Liver (tissue), 9 donors: ENCODE results near the gene PSMB9. TPM values are rescaled to one million over a fixed set of nuclear protein-coding genes. Genes with fewer than 3 reads are reported as not detected.

ENCODE experiments used
- DNase-seq: peaks from one replicate; pipeline ENCODE4 v3.0.0-alpha.2; 2017; ENCODE audit warnings: low spot score
- H3K27ac ChIP-seq, 2 donors: one replicate each; pipeline ENCODE4 v1.7.0; 2013; ENCODE audit warnings: inconsistent platforms in 2 of 2, low read length in 2 of 2, control low read depth in 1 of 2, low read depth in 1 of 2, mild to moderate bottlenecking in 1 of 2
- H3K27me3 ChIP-seq, 4 donors: one replicate each; pipeline versions ENCODE4 v1.6.1 to v1.7.0; 2013; ENCODE audit warnings: low read length in 3 of 4, inconsistent platforms in 1 of 4, mild to moderate bottlenecking in 1 of 4, moderate library complexity in 1 of 4; ENCODE audit not compliant: control insufficient read depth in 4 of 4, insufficient read depth in 4 of 4
- H3K36me3 ChIP-seq, 4 donors: one replicate each; pipeline versions ENCODE4 v1.6.1 to v1.7.0; 2013; ENCODE audit warnings: low read length in 3 of 4, mild to moderate bottlenecking in 3 of 4, low read depth in 1 of 4, moderate library complexity in 1 of 4; ENCODE audit not compliant: control insufficient read depth in 4 of 4, insufficient read depth in 3 of 4
- H3K4me1 ChIP-seq, 4 donors: one replicate each; pipeline versions ENCODE4 v1.6.1 to v1.7.0; 2013; ENCODE audit warnings: low read length in 3 of 4, mild to moderate bottlenecking in 3 of 4, moderate library complexity in 1 of 4; ENCODE audit not compliant: control insufficient read depth in 4 of 4, insufficient read depth in 4 of 4
- H3K4me3 ChIP-seq, 3 donors: one replicate each; pipeline versions ENCODE4 v1.6.1 to v1.7.0; 2013; ENCODE audit warnings: low read length in 3 of 3, control low read depth in 1 of 3, low read depth in 1 of 3, mild to moderate bottlenecking in 1 of 3
- H3K9ac ChIP-seq, 2 donors: one replicate each; pipeline ENCODE4 v1.7.0; 2013; ENCODE audit warnings: low read length in 2 of 2, mild to moderate bottlenecking in 2 of 2, moderate library complexity in 2 of 2, control low read depth in 1 of 2, low read depth in 1 of 2
- H3K9me3 ChIP-seq, 4 donors: one replicate each; pipeline versions ENCODE4 v1.6.1 to v1.7.0; 2013; ENCODE audit warnings: low read length in 3 of 4; ENCODE audit not compliant: control insufficient read depth in 4 of 4
- CTCF ChIP-seq: fragments of 150-350 bp; IDR thresholded peaks from 2 replicates; pipeline ENCODE4 v1.5.1; 2017; ENCODE audit warnings: improper control_type of control experiment, low read depth, low read length; ENCODE audit not compliant: missing input control
- GABPA ChIP-seq, 2 donors: IDR thresholded peaks in 1 of 2; conservative IDR thresholded peaks in 1 of 2; 2 replicates each; pipeline ENCODE4 v1.6.1; 2016; ENCODE audit warnings: antibody characterized with exemption in 2 of 2, mild to moderate bottlenecking in 1 of 2, moderate library complexity in 1 of 2
- HNF4A ChIP-seq, 2 donors: conservative IDR thresholded peaks; 2 replicates each; pipeline ENCODE4 v1.6.1; 2016; ENCODE audit warnings: antibody characterized with exemption in 2 of 2, mild to moderate bottlenecking in 2 of 2
- HNF4G ChIP-seq: IDR thresholded peaks from 2 replicates; pipeline ENCODE4 v1.6.1; 2016; ENCODE audit warnings: antibody characterized with exemption
- JUND ChIP-seq, 2 donors: IDR thresholded peaks; 2 replicates each; pipeline ENCODE4 v1.6.1; 2016; ENCODE audit warnings: antibody characterized with exemption in 2 of 2
- MAX ChIP-seq: IDR thresholded peaks from 2 replicates; pipeline ENCODE4 v1.6.1; 2016; ENCODE audit warnings: antibody characterized with exemption
- NR2F2 ChIP-seq: IDR thresholded peaks from 2 replicates; pipeline ENCODE4 v1.6.1; 2016; ENCODE audit warnings: antibody characterized with exemption
- RAD21 ChIP-seq, 2 donors: IDR thresholded peaks; 2 replicates each; pipeline ENCODE4 v1.6.1; 2016; ENCODE audit warnings: antibody characterized with exemption in 2 of 2, mild to moderate bottlenecking in 2 of 2
- REST ChIP-seq: IDR thresholded peaks from 2 replicates; pipeline ENCODE4 v1.6.1; 2016; ENCODE audit warnings: antibody characterized with exemption, mild to moderate bottlenecking
- RXRA ChIP-seq, 2 donors: IDR thresholded peaks; 2 replicates each; pipeline ENCODE4 v1.6.1; 2017 to 2018; ENCODE audit warnings: antibody characterized with exemption in 2 of 2, mild to moderate bottlenecking in 1 of 2
- TAF1 ChIP-seq: conservative IDR thresholded peaks from 2 replicates; pipeline ENCODE4 v1.6.1; 2016; ENCODE audit warnings: antibody characterized with exemption, mild to moderate bottlenecking
- YY1 ChIP-seq: IDR thresholded peaks from 2 replicates; pipeline ENCODE4 v1.6.1; 2016; ENCODE audit warnings: antibody characterized with exemption, mild to moderate bottlenecking
- WGBS: extraction: QIAGEN DNeasy Blood & Tissue Kit; methylation state at CpG from one replicate; pipeline ENCODE4 v1.1.7; 2013; 5-methylcytosine and 5-hydroxymethylcytosine counted together
- polyA plus RNA-seq, 2 donors: library from polyadenylated mRNA; stranded (reverse) in 1 of 2; unstranded in 1 of 2; fragments of 200-250 nt in 1 of 2; fragments of >200 nt in 1 of 2; fragmentation: Nextera tagmentation in 1 of 2; extraction: Ambion mirVana in 1 of 2; gene quantifications; one replicate each; pipeline versions ENCODE4 v1.2.1 to v1.2.3, GENCODE V29; 2013 to 2015
- total RNA-seq, 2 donors: library from RNA; depleted of rRNA; stranded (reverse); fragments of >200 nt; gene quantifications; one replicate each; pipeline ENCODE4 v1.2.3, GENCODE V29; 2014
- TF ChIP-seq, protein P1 (sequence below): IDR thresholded peaks from 2 replicates; pipeline ENCODE4 v1.6.1; 2016; ENCODE audit warnings: antibody characterized with exemption
- donor health status: healthy.
- donor health status: healthy.
- donor health status: healthy.
- donor health status: healthy.
- donor health status: healthy.

Gene PSMB9
- total and polyA plus RNA-seq, 4 donors = 11.7 to 31.6 (median 20.2) TPM

- 85% methylated on average over 5 of the region's 5 CpGs for WGBS
- TF ChIP-seq RAD21 (IDR thresholded peaks at IDR 0.05) (no peak), YY1 (no peak), HNF4G (no peak), CTCF (no peak), TAF1 (no peak), RXRA (IDR thresholded peaks at IDR 0.05) (no peak)
- H3K27me3 ChIP-seq = no peaks in the 10 kb centered on the region
- no peak overlapping the region for H3K9ac ChIP-seq
- no peak overlapping the region for H3K4me3 ChIP-seq
- H3K4me1 ChIP-seq = no peaks in the 10 kb centered on the region
- no peak overlapping the region for H3K27ac ChIP-seq
- no peaks in the 10 kb centered on the region for H3K9me3 ChIP-seq
- peaks cover 2 to 37% (median 25%) of the 10 kb centered on the region in 4 donors for H3K36me3 ChIP-seq
- no peak for DNase-seq
Measured at GRCh38 chr6:32830936-32831335, 23.1 kb upstream of the PSMB9 start.

- H3K9ac ChIP-seq = no peak overlapping the region
- WGBS = 91% methylated on average over 13 of the region's 13 CpGs
- TF ChIP-seq YY1 = no peak
- H3K4me3 ChIP-seq = no peak overlapping the region
- H3K4me1 ChIP-seq = peaks cover 0 to 2% (median 0%) of the 10 kb centered on the region in 4 donors
- peaks cover 2 to 37% (median 25%) of the 10 kb centered on the region in 4 donors for H3K36me3 ChIP-seq
- no peak for DNase-seq
- H3K9me3 ChIP-seq = no peaks in the 10 kb centered on the region
- H3K27me3 ChIP-seq = no peaks in the 10 kb centered on the region
- H3K27ac ChIP-seq = no peak overlapping the region
Measured at GRCh38 chr6:32832535-32832934, 21.5 kb upstream of the PSMB9 start.

- no peak overlapping the region for H3K4me3 ChIP-seq
- H3K4me1 ChIP-seq = peaks cover 4 to 7% (median 5%) of the 10 kb centered on the region in 4 donors
- TF ChIP-seq NR2F2 = no peak
- TF ChIP-seq HNF4G = no peak
- TF ChIP-seq, protein P1, sequence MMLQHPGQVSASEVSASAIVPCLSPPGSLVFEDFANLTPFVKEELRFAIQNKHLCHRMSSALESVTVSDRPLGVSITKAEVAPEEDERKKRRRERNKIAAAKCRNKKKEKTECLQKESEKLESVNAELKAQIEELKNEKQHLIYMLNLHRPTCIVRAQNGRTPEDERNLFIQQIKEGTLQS = no peak
- no peak for TF ChIP-seq RAD21 (IDR thresholded peaks at IDR 0.05)
- no peak for TF ChIP-seq HNF4A (conservative IDR thresholded peaks at IDR 0.05)
- TF ChIP-seq MAX = no peak
- no peak for TF ChIP-seq YY1
- TF ChIP-seq TAF1 = no peak
- TF ChIP-seq GABPA (IDR thresholded peaks at IDR 0.05 in 1 of 2, conservative IDR thresholded peaks at IDR 0.05 in 1 of 2) = no peak
- no peak for TF ChIP-seq REST
- no peak for TF ChIP-seq JUND (IDR thresholded peaks at IDR 0.05)
- WGBS = 92% methylated on average over 5 of the region's 5 CpGs
- no peaks in the 10 kb centered on the region for H3K9me3 ChIP-seq
- no peak overlapping the region for H3K27ac ChIP-seq
- H3K9ac ChIP-seq = no peak overlapping the region
- H3K27me3 ChIP-seq = no peaks in the 10 kb centered on the region
- no peak for DNase-seq
- H3K36me3 ChIP-seq = peaks cover 2 to 36% (median 25%) of the 10 kb centered on the region in 4 donors
Measured at GRCh38 chr6:32833664-32834063, 20.3 kb upstream of the PSMB9 start.
